HUES48 (cell line): ENCODE measurements around the gene UXS1.

Experiments used
- H3K27ac ChIP-seq: one replicate; pipeline ENCODE4 v1.7.0; 2013; ENCODE audit warnings: low read depth, low read length, inconsistent platforms
- H3K27me3 ChIP-seq: 2 replicates; pipeline ENCODE4 v1.6.1; 2013; ENCODE audit warnings: mild to moderate bottlenecking, low read length; ENCODE audit not compliant: control insufficient read depth, insufficient read depth
- H3K36me3 ChIP-seq: 2 replicates; pipeline ENCODE4 v1.6.1; 2013; ENCODE audit warnings: low read length; ENCODE audit not compliant: control insufficient read depth, insufficient read depth
- H3K4me1 ChIP-seq: 2 replicates; pipeline ENCODE4 v1.6.1; 2013; ENCODE audit warnings: mild to moderate bottlenecking, low read length; ENCODE audit not compliant: control insufficient read depth, insufficient read depth
- H3K4me3 ChIP-seq: 2 replicates; pipeline ENCODE4 v1.5.1; 2013; ENCODE audit warnings: mild to moderate bottlenecking, low read depth, low read length
- H3K9ac ChIP-seq: 2 replicates; pipeline ENCODE4 v1.6.1; 2013; ENCODE audit warnings: mild to moderate bottlenecking, low read depth, low read length, moderate library complexity
- H3K9me3 ChIP-seq: 2 replicates; pipeline ENCODE4 v1.6.1; 2013; ENCODE audit warnings: low read length; ENCODE audit not compliant: control insufficient read depth, insufficient read depth

UXS1 gene

GRCh38 chr2:106176446-106177099 lies 17.5 kb downstream of the UXS1 start:
- H3K4me3 ChIP-seq: no peak overlapping the region
- H3K27me3 ChIP-seq: no peaks in the 10 kb centered on the region
- no peaks in the 10 kb centered on the region for H3K36me3 ChIP-seq
- no peak overlapping the region for H3K9ac ChIP-seq
- no peak overlapping the region for H3K27ac ChIP-seq
- no peaks in the 10 kb centered on the region for H3K9me3 ChIP-seq
- peaks cover 27% of the 10 kb centered on the region for H3K4me1 ChIP-seq

DNA sequence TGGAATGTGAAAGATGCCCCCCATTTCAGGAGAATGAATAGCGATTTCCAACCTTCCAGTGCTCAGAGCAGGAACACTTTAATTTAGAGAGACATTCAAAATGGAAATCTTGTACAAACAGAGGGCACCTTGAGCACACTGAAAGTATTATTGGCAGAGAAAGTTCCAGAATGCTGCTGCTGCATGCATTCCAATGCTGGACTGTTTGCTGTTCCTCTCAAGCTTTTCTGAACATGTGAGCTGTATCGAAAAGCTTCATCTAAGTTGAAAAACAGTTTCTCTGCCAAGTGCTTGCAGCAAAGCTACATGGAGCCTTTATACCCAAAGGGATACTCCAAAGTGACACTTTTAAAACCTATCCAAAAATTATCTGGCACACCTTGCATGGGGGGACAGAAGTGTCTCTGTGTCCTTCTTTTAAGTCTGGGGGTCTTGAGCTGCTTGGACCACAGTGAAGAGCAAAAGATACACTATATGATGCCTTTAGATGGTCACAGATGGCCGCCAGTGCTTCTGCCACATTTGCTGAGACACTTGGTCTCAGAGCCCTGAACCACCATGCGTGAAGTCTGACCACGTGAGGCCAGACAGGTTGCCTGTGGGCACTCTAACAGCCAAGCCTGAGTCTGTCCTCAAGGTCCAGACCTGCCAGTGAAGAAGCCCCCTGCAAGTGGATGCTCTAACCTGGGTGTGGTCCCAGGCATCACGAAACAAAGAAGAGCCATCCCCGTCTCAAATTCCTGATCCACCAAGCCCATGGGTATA lies 18.8 kb downstream of the UXS1 start:
- no peak overlapping the region for H3K27ac ChIP-seq

DNA sequence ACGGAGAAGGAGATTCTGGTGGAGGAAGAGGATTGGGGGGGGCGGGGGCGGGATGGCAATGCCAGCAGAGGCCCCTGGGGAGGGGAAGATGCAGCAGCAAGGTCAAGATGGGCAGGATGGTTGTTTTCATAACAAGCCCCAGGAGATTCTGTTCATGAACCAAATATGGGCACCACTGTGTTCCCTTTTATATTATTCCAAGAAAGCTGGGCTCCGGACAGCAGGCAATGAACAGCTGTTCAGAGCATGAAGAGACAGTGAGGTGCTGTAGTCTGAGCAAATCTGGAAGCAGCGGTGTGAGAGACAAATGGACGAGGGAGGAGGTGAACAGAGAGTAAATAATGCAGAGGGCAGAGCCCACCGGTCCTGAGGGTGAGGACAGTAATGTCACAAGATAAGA lies 20.0 kb downstream of the UXS1 start:
- H3K27me3 ChIP-seq: no peaks in the 10 kb centered on the region
- no peaks in the 10 kb centered on the region for H3K9me3 ChIP-seq
- H3K4me3 ChIP-seq: no peak overlapping the region
- peaks cover 32% of the 10 kb centered on the region for H3K4me1 ChIP-seq
- no peak overlapping the region for H3K27ac ChIP-seq
- no peaks in the 10 kb centered on the region for H3K36me3 ChIP-seq
- no peak overlapping the region for H3K9ac ChIP-seq

More for the DNA sequence above, 18.8 kb downstream of the UXS1 start:
- peaks cover 31% of the 10 kb centered on the region for H3K4me1 ChIP-seq
- no peak overlapping the region for H3K9ac ChIP-seq
- H3K27me3 ChIP-seq: no peaks in the 10 kb centered on the region
- no peaks in the 10 kb centered on the region for H3K36me3 ChIP-seq
- H3K4me3 ChIP-seq: no peak overlapping the region
- no peaks in the 10 kb centered on the region for H3K9me3 ChIP-seq

DNA sequence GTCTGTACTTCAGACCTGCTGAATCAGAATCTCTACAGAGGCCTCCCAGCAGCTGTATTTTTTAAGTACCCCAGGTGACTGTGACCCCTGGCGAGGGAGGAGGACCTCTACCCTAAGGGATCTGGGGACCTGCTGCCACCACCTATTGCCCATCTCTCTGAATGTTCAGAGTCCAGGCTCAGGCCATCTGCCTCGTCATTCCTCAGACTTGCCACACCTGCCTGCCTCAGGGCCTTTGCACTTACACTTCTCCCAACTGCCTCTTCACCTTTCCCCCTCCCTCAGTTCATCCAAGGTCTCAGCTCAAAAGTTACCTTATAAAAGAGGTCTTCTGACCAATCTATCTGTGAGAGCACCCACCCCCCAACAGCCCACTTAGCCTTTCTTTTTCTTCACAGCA lies 21.5 kb downstream of the UXS1 start:
- Histone ChIP-seq H3K27ac (no peak overlapping the region), H3K27me3 (no peaks in the 10 kb centered on the region), H3K9ac (peak overlapping the region; percentile 12; the same call in 1 of the 2 replicates), H3K36me3 (no peaks in the 10 kb centered on the region), H3K4me1 (peaks cover 36% of the 10 kb centered on the region), H3K9me3 (no peaks in the 10 kb centered on the region), H3K4me3 (no peak overlapping the region)

DNA sequence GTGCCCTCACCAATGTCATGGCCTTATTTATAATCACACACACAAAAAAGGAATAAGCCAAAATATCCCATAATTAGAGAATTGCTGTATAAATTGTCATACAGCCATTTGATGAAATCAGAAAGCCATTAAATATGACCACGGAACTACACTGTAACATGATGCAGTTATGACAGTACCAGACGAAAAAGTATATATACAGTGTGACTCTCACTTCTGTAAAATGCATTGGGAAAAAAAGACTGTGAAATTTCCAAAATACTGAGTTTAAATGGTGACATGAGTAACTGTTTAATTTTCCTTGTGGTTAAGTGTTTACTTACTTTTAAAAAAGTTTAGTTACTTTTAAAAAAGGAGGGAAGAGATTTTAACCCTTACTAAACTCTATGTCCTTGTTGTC lies 25.4 kb downstream of the UXS1 start:
- no peaks in the 10 kb centered on the region for H3K36me3 ChIP-seq
- no peaks in the 10 kb centered on the region for H3K27me3 ChIP-seq
- H3K27ac ChIP-seq: no peak overlapping the region
- H3K9ac ChIP-seq: no peak overlapping the region
- H3K4me3 ChIP-seq: no peak overlapping the region
- H3K9me3 ChIP-seq: no peaks in the 10 kb centered on the region
- peaks cover 58% of the 10 kb centered on the region for H3K4me1 ChIP-seq

GRCh38 chr2:106167067-106167466 lies 27.0 kb downstream of the UXS1 start:
- Histone ChIP-seq H3K36me3 (peaks cover 2% of the 10 kb centered on the region; the same call in 1 of the 2 replicates), H3K27me3 (no peaks in the 10 kb centered on the region), H3K9me3 (no peaks in the 10 kb centered on the region), H3K27ac (peak overlapping the region; percentile 94), H3K9ac (no peak overlapping the region), H3K4me3 (no peak overlapping the region), H3K4me1 (peaks cover 54% of the 10 kb centered on the region)

DNA sequence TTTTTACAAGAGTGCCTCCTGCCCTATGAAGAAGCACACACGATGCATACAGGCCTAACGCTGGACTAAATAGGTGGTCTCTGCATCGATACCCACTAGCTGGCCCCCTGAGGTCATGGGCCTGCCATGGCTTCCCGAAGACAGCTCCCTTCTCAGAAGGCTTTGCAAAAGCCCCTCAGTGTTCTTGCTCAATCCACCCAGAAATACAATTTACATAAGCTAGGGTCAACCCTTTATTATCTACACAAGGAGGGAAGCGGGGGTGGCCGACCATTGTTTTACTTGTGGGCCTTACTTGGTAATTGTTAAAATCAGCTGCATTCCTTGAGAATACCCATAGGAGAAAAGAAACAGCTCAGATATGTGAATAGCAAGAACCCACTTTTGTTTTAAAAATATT lies 28.5 kb downstream of the UXS1 start:
- peaks cover 16% of the 10 kb centered on the region; the same call in 1 of the 2 replicates for H3K36me3 ChIP-seq
- H3K27ac ChIP-seq: peak overlapping the region; percentile 94
- H3K4me3 ChIP-seq: peak overlapping the region; percentile 34; the same call in 1 of the 2 replicates
- no peaks in the 10 kb centered on the region for H3K27me3 ChIP-seq
- H3K9me3 ChIP-seq: no peaks in the 10 kb centered on the region
- H3K9ac ChIP-seq: peak overlapping the region; percentile 11; the same call in 1 of the 2 replicates
- peaks cover 48% of the 10 kb centered on the region for H3K4me1 ChIP-seq

GRCh38 chr2:106165029-106165428 lies 29.1 kb downstream of the UXS1 start:
- Histone ChIP-seq H3K4me1 (peaks cover 44% of the 10 kb centered on the region), H3K9ac (peak overlapping the region; percentile 55; the same call in 1 of the 2 replicates), H3K36me3 (peaks cover 21% of the 10 kb centered on the region; the same call in 1 of the 2 replicates), H3K27ac (peak overlapping the region; percentile 94), H3K4me3 (peak overlapping the region; percentile 34; the same call in 1 of the 2 replicates), H3K9me3 (no peaks in the 10 kb centered on the region), H3K27me3 (no peaks in the 10 kb centered on the region)

- H3K9me3 ChIP-seq: no peaks in the 10 kb centered on the region
- H3K36me3 ChIP-seq: peaks cover 31% of the 10 kb centered on the region
- peaks cover 44% of the 10 kb centered on the region for H3K4me1 ChIP-seq
- H3K27me3 ChIP-seq: no peaks in the 10 kb centered on the region
- H3K4me3 ChIP-seq: peak overlapping the region; percentile 8; the same call in 1 of the 2 replicates
- H3K9ac ChIP-seq: no peak overlapping the region
- peak overlapping the region; percentile 94 for H3K27ac ChIP-seq
These were observed 30.1 kb downstream of the UXS1 start for GRCh38 chr2:106163948-106164545.

GRCh38 chr2:106161938-106162820 lies 31.9 kb downstream of the UXS1 start:
- H3K9me3 ChIP-seq: no peaks in the 10 kb centered on the region
- no peak overlapping the region for H3K27ac ChIP-seq
- H3K36me3 ChIP-seq: peaks cover 50% of the 10 kb centered on the region
- peaks cover 36% of the 10 kb centered on the region for H3K4me1 ChIP-seq
- H3K4me3 ChIP-seq: no peak overlapping the region
- no peaks in the 10 kb centered on the region for H3K27me3 ChIP-seq
- H3K9ac ChIP-seq: no peak overlapping the region
